GM18511 (cell line): ENCODE measurements around the gene FAM181A.

Experiments used
- ATAC-seq: cut with Tn5 transposase; IDR thresholded peaks from one replicate; pipeline ENCODE4 v1.9.1; 2021; ENCODE audit warnings: mild to moderate bottlenecking, moderate library complexity; ENCODE audit not compliant: unreplicated experiment

The FAM181A gene

DNA sequence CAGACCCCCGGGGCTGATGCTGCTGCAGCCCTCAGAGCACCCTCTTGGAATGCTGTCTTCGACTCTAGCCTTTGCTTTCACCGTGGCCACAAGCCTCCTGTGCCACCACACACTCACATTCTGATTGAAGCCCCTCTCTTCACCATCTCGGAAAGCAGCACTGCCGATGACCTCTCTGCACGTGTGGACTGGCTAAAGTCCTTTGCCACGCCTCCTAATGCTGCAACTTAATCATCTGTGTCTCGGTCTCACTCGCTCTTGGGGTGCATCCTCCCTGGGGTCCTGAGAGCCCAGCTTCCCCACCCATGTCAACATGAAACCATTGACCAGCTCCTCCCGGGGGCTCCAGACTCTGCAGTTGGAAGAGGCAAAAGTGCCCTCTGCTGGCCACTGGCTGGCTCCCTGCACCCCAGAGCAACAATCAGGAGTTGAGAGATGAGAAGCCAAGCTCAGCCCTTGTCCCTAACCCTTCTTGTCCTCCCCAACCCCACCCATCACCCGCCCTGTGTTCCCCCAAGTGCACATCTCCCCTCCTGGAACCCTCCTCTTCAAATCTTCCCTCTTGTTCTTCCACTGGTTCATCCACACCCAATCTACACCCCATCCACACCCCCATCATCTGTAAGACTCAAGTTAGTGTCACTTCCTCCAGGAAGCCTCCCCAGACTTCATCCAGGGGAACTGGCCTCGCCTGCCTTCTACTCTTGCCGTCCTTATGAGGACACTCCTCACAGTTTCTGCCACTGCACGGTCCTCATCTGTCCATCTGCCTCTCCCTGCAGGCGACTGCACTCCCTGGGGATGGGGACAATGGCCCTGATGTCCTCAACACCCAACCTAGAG, 23.6 kb upstream of the FAM181A start:
- ATAC-seq = no peak

DNA sequence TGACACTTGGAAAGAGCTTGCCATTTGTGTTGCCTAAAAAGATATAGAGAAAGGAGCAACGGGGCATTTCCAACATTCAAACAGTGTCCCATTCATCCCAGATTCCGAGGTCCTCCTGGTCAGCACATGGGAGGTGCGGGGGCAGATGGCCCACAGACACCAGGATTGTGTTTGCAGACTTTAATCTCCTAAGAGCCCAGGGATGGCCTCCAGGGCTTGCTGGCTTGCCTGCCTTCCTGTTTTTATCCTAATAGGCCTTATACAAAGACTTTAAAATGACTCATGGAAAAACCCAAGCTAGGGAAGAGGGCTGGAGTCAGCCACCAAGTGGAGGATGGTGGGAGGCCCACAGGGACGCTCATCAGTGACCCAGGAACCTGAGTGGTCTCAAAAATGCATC, 21.5 kb upstream of the FAM181A start:
- no peak for ATAC-seq

DNA sequence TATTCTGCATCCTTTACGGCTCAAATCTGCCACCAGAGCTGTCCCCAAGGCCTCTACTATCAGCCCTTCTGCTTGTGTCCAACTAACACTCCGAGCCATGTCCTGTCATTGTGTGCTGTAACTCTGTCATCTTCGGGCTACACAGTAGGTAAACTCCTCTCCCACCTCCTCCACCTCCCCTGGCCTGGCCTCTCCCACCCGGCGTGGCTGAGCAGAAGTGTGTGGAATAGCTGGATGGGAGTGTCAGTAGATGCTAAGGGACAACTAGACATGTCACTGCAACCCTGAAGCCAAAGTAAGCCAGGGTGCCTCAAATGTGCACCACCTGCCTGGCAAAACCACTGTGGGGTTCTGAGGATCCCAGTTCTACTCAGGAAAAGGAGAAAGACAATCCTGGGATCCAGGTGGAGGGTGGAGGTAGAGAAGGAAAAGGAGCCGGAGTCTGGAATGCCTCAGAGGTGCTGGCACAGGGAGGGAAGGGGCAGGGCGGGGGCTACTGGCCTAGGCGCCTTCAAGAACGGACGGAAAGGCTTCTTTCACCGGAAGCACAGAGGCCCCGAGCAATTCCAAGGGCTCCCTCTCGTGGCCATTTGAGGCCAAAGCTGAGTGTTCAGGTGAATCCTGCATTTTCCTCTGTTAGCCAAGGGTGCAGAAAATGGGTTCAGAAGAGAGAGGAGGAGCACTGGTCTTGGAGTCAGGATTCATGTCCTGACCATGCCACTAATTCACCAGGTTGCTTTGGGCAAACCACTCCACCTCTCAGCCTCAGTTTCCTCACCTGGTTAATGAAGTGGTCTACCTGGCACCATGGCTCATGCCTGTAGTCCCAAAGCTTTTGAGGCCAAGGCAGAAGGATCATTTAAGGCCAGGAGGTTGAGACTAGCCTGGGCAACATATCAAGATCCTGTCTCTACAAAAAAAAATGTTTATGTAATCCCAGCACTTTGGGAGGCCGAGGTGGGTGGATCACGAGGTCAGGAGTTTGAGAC, 20.5 kb upstream of the FAM181A start:
- peak; percentile 73 for ATAC-seq

DNA sequence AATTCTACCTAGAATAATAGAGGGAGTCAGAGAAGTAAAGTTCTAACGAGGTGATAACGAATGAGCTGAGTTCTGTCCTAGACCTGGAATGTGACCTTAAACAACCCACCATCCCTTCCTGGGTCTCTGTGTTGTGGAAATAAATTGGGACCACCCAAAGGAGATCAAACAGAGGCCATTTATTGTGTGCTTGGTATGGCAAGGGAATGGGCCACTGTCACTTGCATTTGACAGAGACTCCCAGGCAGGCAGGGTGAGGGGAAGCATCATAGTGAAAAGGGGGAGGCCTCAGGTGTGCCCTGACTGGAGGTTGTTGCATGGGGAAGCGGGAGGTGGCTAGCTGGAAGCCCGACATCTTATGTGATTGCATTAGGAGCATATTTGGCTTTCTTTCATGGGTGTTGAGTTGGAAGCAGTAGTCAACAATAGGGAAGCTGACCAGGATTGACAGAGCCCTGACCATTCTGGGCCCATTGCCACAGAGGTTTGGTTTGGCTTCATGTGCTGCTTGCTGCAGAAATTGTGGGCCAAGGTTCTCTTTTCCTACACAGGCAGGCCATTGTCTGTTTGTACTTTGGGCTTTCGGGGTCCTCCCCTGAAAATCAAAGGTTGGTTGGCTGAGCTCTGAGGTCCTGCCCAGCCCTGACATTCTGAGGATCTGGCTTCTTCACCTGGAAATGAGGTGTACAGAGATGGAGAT, 17.6 kb upstream of the FAM181A start:
- ATAC-seq = no peak

DNA sequence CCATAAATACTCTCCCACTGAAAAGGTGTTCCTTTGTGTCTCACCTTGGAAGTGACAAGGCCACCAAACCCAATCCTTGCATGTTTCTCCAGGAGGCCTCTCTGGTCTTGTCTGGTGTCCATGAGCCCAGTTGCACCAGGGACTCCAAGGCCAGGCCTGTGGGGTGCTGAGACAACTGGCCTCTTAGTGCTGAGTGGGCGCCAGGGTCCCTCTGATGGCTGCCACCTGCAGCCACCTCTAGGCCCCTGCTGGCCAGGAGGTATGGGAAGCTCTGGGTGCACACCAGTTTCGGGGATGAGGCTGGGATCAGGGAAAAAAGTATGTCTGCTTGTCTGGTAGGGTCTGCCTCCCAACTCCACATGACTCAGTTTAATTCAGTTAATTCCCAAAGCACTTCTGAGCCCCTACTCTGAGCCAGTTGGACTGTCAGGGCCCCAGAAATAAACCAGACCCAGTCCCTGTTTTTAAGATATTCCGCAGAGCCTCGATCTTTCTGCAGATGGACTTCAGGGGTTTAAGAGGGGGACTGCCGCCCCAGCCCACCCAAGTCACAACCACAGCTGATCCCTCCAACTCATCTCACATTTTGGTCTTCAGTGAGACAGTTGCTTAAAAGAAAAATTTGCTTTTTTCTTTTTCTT, 15.0 kb upstream of the FAM181A start:
- ATAC-seq = no peak

DNA sequence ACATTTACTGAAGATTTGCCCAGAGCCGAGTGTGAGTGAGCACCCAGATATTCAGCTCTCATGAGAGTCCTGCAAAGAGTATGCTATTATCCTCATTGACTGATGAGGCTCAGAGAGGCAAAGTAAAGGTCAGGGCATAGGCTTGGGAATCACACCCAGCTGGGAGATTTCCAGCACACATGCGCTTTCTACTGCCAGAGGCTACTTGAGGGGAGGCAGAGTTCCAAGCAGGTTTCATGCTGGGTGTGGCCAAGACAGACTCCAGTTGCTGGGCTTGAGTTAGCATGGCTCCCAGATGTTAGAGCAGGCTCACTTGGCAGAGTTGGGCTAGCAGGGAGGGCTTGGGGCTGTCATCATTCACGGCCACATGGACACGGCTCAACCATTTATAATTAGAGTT, 14.4 kb upstream of the FAM181A start:
- ATAC-seq = no peak

DNA sequence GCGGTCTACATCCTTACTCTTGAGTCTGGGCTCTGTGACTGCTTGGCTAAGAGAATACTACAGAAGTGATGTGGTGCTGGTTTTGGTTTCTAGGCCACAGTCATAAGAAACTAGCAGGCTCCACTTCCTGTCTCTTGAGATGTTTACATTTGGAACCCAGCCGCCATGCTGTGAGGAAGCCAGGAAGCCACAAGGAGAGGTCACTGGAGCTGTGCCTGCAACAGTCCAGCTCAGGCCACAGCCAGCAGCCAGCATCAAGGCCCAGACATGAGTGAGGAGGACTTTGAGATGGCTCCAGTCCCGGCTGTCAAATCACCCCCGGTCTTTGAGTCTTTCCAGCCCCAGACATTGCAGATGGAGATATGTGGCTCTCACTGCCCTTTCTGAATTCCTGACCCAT, 12.9 kb upstream of the FAM181A start:
- no peak for ATAC-seq

DNA sequence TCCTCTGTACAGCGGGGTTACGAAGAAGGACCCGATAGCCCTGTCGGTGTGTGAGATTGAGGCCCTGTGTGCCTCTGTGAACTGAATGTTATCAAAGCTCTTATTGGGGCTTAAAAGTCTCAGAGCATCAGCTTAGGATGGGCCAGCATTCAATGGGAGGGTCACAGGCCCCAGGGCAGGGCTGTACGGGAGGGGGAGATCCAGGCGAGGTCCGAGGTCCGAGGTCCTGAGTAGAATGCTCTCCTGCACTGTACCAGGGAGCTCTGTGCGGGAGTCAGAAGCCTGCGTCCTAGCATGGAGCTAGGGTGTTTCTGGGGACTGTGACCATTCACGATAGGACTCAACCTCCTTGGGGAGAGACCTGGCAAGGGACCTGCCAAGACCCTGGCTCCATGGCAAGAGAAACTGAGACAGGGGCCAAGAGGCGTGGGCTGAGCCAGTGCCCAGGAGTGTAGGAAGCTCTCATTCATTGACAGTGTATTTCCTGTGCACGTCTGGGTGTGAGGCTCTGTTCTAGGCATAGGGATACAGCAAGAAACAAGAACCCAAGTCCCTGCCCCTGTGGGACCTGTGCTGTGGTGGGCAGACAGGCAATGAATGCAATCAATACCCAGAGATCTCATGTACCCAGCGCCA, 12.0 kb upstream of the FAM181A start:
- no peak for ATAC-seq

DNA sequence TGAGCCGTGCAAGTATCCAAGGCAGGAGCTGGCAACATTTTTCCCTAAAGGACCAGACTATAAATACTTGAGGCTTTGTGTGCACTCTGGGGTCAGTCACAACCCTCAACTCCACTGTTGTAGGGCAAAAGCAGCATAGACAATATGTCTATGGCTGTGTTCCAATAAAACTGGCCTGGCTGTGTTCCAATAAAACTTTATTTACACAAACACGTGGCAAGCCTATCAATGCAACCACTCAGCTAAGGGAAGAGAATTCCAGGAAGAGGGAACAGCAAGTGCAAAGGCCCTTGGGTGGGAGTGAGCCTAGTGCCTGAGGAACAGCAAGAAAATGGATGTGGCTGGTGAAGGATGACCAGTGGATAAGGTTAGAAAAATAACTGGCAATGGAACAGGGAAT, 11.3 kb upstream of the FAM181A start:
- no peak for ATAC-seq

DNA sequence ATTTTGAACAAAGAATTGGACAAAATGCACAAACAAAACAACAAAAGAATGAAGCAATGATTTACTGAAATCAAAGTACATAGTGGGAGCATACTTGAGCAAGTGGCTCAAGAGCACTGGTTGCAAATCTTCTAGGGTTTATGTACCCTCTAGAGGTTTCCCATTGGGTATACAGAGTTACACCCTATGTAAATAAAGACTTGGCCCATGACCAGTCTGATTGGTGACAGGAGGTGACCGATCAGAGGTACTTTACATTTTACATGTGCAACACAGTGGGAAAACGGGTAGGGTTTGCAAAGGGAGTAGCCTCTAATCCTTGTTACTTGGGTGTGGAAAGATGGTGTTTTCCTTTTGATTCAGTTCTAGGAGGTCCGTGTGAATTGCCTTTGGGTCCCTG, 10.6 kb upstream of the FAM181A start:
- ATAC-seq = no peak

DNA sequence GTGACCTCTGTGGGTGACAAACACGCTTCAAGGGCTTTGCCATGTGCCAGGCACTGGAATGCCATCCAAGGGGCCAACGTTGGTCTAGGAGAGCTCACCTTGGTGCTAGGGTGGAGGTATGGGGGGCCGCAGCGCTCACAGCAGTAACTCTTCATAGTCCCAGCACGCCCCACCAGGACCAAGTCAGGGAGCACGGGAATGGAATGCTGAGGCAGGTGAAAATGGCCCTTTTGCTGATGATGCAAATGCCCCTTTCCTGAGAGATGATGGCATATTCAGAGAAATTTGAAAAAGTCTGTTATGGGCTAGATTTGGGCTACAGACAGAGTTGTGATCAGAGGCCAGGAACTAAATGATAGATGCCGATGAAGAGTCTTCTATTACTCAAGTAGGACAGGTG, 10.0 kb upstream of the FAM181A start:
- ATAC-seq = no peak

DNA sequence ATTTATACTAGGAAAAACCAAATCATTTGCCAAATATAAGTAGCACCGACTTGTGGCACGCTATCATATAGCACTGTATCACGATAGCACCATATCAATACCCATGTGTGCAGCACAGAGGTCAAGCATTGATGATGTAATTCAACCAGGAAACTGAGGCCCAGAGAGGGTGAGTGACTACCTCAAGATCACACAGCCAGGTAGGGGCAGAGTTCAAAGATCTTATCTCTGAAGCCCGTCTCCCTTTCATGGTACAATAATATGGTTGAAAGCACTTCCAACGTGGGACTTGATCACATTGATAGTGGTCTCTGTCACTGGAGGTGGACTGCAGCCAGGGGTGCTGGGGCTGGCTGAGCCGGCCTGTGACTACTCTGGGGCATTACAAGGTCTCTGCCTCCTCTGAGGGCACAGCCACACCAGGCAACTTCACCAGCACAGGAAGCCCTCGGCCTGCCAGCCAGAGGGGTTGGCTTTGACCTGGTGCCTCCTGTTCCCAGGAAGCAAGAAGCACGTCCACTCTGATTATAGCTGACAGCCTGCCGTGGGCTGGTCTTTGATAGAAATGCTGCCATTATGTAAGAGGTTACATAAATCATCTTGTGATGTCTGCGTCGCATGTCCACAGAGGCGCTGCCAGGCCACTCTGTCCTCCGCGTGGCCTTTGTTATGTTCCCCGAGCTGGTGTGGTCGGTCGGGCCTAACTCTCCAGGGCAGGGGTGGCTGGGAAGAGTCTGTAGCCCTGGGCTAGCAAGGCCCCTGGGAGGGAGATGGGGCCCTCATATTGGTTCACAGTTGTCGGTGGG, 5.9 kb upstream of the FAM181A start:
- no peak for ATAC-seq

DNA sequence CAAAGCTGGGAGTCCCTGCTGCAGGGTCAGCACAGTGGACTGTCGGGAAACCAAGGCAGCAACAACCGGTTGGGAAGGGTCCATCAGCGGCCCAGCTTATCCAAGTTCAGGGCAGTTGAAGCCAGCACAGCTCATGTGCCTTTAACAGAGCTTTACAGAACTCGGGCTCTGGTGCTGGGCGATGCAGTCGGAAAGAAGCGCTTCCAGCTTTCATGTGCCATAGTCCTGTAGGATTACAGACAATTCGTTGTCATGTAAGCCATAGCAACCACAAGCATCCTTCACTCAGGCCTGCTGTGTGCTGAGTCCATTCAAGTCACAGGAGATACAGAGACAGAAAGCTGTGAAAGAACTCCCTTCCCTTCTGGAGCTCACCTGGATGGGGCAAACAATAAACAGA, 3.5 kb upstream of the FAM181A start:
- no peak for ATAC-seq

DNA sequence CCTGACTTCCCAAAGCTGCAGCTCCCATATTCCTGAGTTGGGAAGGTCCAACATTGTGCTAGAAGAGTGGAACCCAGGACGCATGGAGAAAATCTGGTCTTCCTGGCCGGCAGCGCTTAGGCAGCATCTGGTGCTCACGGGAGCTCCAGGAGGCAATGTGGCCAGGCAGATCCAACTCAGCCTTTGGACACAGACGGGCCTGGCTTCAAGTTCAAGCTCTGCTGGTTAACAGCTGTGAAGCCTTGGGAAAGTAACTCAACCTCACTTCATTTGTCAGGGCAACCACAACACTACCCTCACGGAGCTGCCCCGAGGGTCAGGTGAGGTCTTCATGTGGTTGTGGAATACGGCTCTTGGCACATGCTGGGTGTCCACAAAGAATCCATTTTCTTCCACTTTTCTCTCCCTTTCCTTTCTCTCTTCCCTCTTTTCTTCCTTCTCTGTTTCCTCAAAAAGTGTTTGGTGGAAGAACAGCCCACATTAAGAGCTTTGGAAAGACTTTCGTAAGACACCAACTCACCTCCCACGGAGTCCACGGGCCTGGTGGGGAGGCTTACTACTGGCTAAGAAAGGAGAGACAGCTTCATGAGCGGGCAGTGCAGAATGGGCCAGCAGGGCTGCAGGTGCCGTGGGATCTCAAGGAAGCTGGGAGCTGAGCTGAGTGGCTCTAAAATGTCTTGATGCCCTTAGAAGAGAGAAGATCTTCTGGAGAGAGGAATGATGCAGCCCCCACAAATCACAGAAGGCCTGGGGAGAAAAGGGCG, 2.4 kb upstream of the FAM181A start:
- no peak for ATAC-seq

DNA sequence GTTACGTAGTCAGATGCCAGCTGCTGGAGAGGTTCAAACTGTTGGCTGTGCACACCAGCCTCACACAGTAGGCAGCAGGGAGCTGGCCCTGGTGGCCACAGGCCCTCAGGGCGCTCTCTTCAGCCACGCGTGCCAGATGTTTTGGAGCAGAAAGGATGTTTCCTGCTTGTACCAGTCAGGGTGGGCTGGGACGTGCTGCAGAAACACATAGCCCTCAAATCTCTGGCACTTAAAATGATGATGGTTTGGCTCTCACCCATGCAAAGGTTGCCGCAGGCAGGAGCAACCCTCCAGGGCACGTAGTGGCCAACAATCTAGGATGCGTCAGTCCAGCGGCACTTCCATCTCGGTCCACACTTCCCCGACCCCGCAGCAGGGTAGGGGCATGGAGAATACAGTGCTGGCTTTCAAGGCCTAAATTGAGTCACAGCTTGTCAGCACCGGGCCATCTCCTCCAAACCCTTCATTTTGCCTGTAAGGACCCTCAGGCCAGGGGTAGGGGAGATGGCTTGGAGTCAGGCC, 1.7 kb upstream of the FAM181A start:
- ATAC-seq = no peak

DNA sequence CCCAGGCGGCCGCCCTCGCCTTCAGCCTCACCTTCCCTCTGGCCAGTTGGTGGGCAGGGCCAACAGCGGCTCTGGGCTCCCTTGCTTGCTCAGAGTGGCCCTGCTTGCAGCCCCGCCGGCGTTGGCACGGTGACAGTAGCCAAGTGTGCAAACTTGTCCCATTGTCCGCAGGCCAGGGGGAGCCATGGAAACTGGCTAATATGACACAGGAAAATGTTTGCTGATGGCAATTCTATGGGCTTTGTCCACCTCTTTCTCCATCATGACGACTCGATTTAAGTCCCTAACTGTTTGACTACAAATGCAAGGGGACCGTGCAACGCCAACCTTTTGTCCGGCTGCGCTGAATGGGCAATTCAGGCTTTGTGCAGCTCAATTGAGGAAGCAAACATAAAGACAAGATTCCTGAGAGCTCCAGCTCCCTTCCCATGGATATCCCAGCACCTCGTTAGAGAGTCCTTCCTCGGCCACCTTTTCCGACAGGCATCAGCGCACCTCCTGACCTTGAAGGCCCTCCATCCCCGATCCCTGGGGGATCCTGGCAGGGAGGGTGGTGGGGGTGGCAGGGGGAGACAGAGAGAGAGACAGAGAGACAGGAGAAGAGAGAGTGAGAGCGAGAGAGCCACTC, 785 bp upstream of the FAM181A start:
- ATAC-seq = no peak

DNA sequence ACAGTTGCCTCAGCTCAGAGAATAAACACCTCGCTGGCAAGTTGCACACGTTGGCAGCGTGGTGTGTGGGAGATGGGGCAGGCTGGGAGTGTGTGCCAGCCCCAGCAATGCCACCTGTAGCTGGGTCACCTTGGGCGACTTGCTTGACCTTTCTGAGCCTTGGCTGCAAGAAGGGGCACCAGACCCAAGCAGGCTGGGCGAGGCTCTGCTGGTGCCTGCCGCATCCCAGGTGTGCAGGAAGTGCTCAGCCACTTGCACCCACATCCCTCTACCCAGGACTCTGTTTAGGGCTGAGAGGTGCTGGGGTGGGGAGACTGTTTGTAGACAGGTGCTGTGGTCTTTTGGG, 629 bp downstream of the FAM181A start:
- no peak for ATAC-seq
